B cell (primary cell): ENCODE measurements around the gene C1orf116.

Source experiments
- EZH2 ChIP-seq: IDR thresholded peaks from 2 replicates; pipeline ENCODE4 v1.6.1; 2012; ENCODE audit warnings: borderline replicate concordance, low read depth, mild to moderate bottlenecking, moderate library complexity, low read length; ENCODE audit not compliant: insufficient read depth, poor library complexity, severe bottlenecking
- TF ChIP-seq, protein P1 (sequence below): fragments of 200-600 bp; IDR thresholded peaks from one replicate; pipeline ENCODE4 v1.8.0; 2022; ENCODE audit warnings: antibody characterized with exemption, mild to moderate bottlenecking

GRCh38 chr1:206986885-206987284, 45.7 kb downstream of the C1orf116 start:
- TF ChIP-seq, protein P1, sequence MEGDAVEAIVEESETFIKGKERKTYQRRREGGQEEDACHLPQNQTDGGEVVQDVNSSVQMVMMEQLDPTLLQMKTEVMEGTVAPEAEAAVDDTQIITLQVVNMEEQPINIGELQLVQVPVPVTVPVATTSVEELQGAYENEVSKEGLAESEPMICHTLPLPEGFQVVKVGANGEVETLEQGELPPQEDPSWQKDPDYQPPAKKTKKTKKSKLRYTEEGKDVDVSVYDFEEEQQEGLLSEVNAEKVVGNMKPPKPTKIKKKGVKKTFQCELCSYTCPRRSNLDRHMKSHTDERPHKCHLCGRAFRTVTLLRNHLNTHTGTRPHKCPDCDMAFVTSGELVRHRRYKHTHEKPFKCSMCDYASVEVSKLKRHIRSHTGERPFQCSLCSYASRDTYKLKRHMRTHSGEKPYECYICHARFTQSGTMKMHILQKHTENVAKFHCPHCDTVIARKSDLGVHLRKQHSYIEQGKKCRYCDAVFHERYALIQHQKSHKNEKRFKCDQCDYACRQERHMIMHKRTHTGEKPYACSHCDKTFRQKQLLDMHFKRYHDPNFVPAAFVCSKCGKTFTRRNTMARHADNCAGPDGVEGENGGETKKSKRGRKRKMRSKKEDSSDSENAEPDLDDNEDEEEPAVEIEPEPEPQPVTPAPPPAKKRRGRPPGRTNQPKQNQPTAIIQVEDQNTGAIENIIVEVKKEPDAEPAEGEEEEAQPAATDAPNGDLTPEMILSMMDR: no peak
- TF ChIP-seq EZH2: no peak
